Panc1 (cell line): ENCODE data around the gene MAP2K6. TPM values are rescaled to one million over a fixed set of nuclear protein-coding genes. Genes with fewer than 3 reads are reported as not detected.

ENCODE experiments used
- ATAC-seq: fragments of 200-7000 bp; cut with Tn5 transposase; 2 replicates; pipeline ENCODE4 v1.9.1; 2020; ENCODE audit warnings: mild to moderate bottlenecking, moderate library complexity
- BruUV-seq: library from RNA; stranded (reverse); fragments of 400-500 nt; replicated peaks from 2 replicates; lab custom pipeline; 2021; lab: Mats Ljungman, UMichigan
- CTCF ChIA-PET: fragments of 300-600 bp; sonication (Branson Sonifier 250); formaldehyde crosslinking; loops from one replicate; lab custom pipeline; 2022; ENCODE audit warnings: antibody characterized with exemption; lab: Charles Lee
- POLR2A ChIA-PET: fragments of 300-600 bp; sonication (Branson Sonifier 250); formaldehyde crosslinking; loops from one replicate; lab custom pipeline; 2022; ENCODE audit warnings: antibody characterized with exemption; lab: Charles Lee
- DNase-seq: peaks from one replicate; pipeline ENCODE4 v3.0.0-alpha.2; 2010; ENCODE audit warnings: low read depth, low spot score
- H3K27ac ChIP-seq: 2 replicates; pipeline ENCODE4 v1.5.1; 2011; ENCODE audit warnings: mild to moderate bottlenecking, low read length, inconsistent platforms
- H3K27me3 ChIP-seq: fragments of 200-500 bp; sonication (Bioruptor generic); 2 replicates; pipeline ENCODE4 v1.6.0; 2014; ENCODE audit warnings: low read length, inconsistent platforms; ENCODE audit not compliant: control insufficient read depth, insufficient read depth
- H3K36me3 ChIP-seq: fragments of 200-500 bp; sonication (Bioruptor generic); 2 replicates; pipeline ENCODE4 v1.5.1; 2014; ENCODE audit warnings: inconsistent platforms, mild to moderate bottlenecking, low read length, moderate library complexity; ENCODE audit not compliant: control insufficient read depth, insufficient read depth
- H3K4me1 ChIP-seq: 2 replicates; pipeline ENCODE4 v1.5.1; 2011; ENCODE audit warnings: inconsistent platforms, mild to moderate bottlenecking, low read length, moderate library complexity; ENCODE audit not compliant: control insufficient read depth, insufficient read depth
- H3K4me3 ChIP-seq, 2 experiments: 2 replicates each; pipeline ENCODE4 v1.5.1; 2011 to 2012; ENCODE audit warnings: low read depth in 2 of 2, low read length in 2 of 2, mild to moderate bottlenecking in 2 of 2, inconsistent platforms in 1 of 2, moderate library complexity in 1 of 2
- H3K9me3 ChIP-seq: fragments of 200-500 bp; sonication (Bioruptor generic); 2 replicates; pipeline ENCODE4 v1.5.1; 2014; ENCODE audit warnings: low read depth, mild to moderate bottlenecking, inconsistent platforms, low read length, moderate library complexity; ENCODE audit not compliant: control insufficient read depth, insufficient read depth
- CTCF ChIP-seq: fragments of 450-650 bp; IDR thresholded peaks from 2 replicates; pipeline ENCODE4 v1.5.1; 2017; ENCODE audit warnings: mild to moderate bottlenecking
- POLR2AphosphoS5 ChIP-seq: IDR thresholded peaks from 2 replicates; pipeline ENCODE4 v1.6.1; 2012; ENCODE audit warnings: mild to moderate bottlenecking, low read depth, low read length, moderate library complexity
- REST ChIP-seq, 2 experiments: IDR thresholded peaks; 2 replicates each; pipeline ENCODE4 v1.6.1; 2011 to 2012; ENCODE audit warnings: low read depth in 2 of 2, control low read depth in 1 of 2, low read length in 1 of 2, mild to moderate bottlenecking in 1 of 2, moderate library complexity in 1 of 2; ENCODE audit not compliant: insufficient read depth in 1 of 2
- SIN3A ChIP-seq: IDR thresholded peaks from 2 replicates; pipeline ENCODE4 v1.6.1; 2012; ENCODE audit warnings: low read depth, mild to moderate bottlenecking, low read length, moderate library complexity, borderline replicate concordance; ENCODE audit not compliant: insufficient read depth
- TCF7L2 ChIP-seq: IDR thresholded peaks from 2 replicates; pipeline ENCODE4 v1.6.1; 2011; ENCODE audit warnings: mild to moderate bottlenecking, low read depth, low read length, inconsistent platforms
- in situ Hi-C: cut with HindIII; loops from 2 replicates; pipeline ENCODE4 v1.10.0; 2016; ENCODE audit warnings: low sequenced_read_pairs, low pct_unique_long_range_greater_than_20kb
- intact Hi-C: fragments of 100-400 bp; cut with micrococcal nuclease; formaldehyde crosslinking; loops from one replicate; pipeline ENCODE4 v1.10.0; 2022; ENCODE audit not compliant: unreplicated experiment
- total RNA-seq: library from RNA; stranded (reverse); gene quantifications from one replicate; pipeline ENCODE4 v1.2.1, GENCODE V29; 2021; ENCODE audit not compliant: unreplicated experiment

The MAP2K6 gene
- total RNA-seq, 1 experiment from 2014 or later = 11.8 TPM

GRCh38 chr17:69489313-69489712, 74.8 kb downstream of the MAP2K6 start:
- TF ChIP-seq CTCF (no peak), SIN3A (no peak), POLR2AphosphoS5 (no peak), REST (IDR thresholded peaks at IDR 0.05; ENCODE audit: insufficient read depth in 1 of 2, low read depth in 2 of 2, low read length in 1 of 2) (no peak), TCF7L2 (no peak)
- intact Hi-C loops (no loop called here), in situ Hi-C loops (no loop called here)
- Histone ChIP-seq H3K4me1 (no peaks in the 10 kb centered on the region), H3K9me3 (no peaks in the 10 kb centered on the region), H3K4me3 (no peak overlapping the region), H3K27me3 (no peaks in the 10 kb centered on the region), H3K27ac (no peak overlapping the region), H3K36me3 (no peaks in the 10 kb centered on the region)
- DNase-seq (no peak), ATAC-seq (no peak)
- POLR2A ChIA-PET = no interaction called here
- CTCF ChIA-PET = no interaction called here
- BruUV-seq = no TSS peak

GRCh38 chr17:69492410-69493071, 78.0 kb downstream of the MAP2K6 start:
- no peaks in the 10 kb centered on the region for H3K36me3 ChIP-seq
- CTCF ChIA-PET = interaction anchor here (0.6 to 0.7 kb wide), 4 partner anchors 7 to 73 kb away, joined by 3 to 4 read pairs (median 4); no protein-coding TSS in a partner anchor
- no peaks in the 10 kb centered on the region for H3K4me1 ChIP-seq
- TF ChIP-seq TCF7L2 (no peak), POLR2AphosphoS5 (no peak), SIN3A (no peak), REST (IDR thresholded peaks at IDR 0.05; ENCODE audit: insufficient read depth in 1 of 2, low read depth in 2 of 2, low read length in 1 of 2) (no peak), CTCF (no peak)
- POLR2A ChIA-PET = no interaction called here
- H3K9me3 ChIP-seq = no peaks in the 10 kb centered on the region
- H3K27ac ChIP-seq = no peak overlapping the region
- ATAC-seq = peak; percentile 76
- no peak overlapping the region for H3K4me3 ChIP-seq
- no peaks in the 10 kb centered on the region for H3K27me3 ChIP-seq
- in situ Hi-C loops = no loop called here
- BruUV-seq = no TSS peak
- intact Hi-C loops = no loop called here
- no peak for DNase-seq
